BE2C (cell line): ENCODE measurements around the gene SRCIN1. TPM values are rescaled to one million over a fixed set of nuclear protein-coding genes. Genes with fewer than 3 reads are reported as not detected.
"Not testable (repeated sequence)": the region's sequence is repeated elsewhere in the genome, so short reads cannot be mapped to it uniquely, and the experiment has no call there.

Source experiments
- DNase-seq: peaks from one replicate; pipeline ENCODE4 v3.0.0-alpha.2; 2020
- H3K27me3 ChIP-seq: fragments of 250-450 bp; sonication (Bioruptor Pico); 2 replicates; pipeline ENCODE4 v1.5.1; 2020; ENCODE audit warnings: mild to moderate bottlenecking
- H3K36me3 ChIP-seq: fragments of 250-450 bp; sonication (Bioruptor Pico); 2 replicates; pipeline ENCODE4 v1.5.1; 2020; ENCODE audit warnings: mild to moderate bottlenecking
- H3K4me1 ChIP-seq: fragments of 250-450 bp; sonication (Bioruptor Pico); 2 replicates; pipeline ENCODE4 v1.5.1; 2020
- H3K4me3 ChIP-seq: 2 replicates; pipeline ENCODE4 v1.5.1; 2011; ENCODE audit warnings: low read depth, low read length
- H3K9me3 ChIP-seq: fragments of 250-450 bp; sonication (Bioruptor Pico); 2 replicates; pipeline ENCODE4 v1.5.1; 2020
- polyA plus RNA-seq: library from polyadenylated mRNA; unstranded; fragments of >200 nt; gene quantifications from one replicate; pipeline ENCODE4 v1.2.1, GENCODE V29; 2012; ENCODE audit warnings: low read depth, missing spikeins; ENCODE audit not compliant: insufficient read length, insufficient read depth
- TF ChIP-seq, protein P1 (sequence below): IDR thresholded peaks from 2 replicates; pipeline ENCODE4 v1.5.1; 2012; ENCODE audit warnings: mild to moderate bottlenecking, low read depth, low read length

The SRCIN1 gene
- 58.7 TPM for polyA plus RNA-seq

GRCh38 chr17:38605841-38606645 lies at the start of gene SRCIN1:
TSS of gene SRCIN1 (minus strand) at chr17:38605952. CDS start at chr17:38605705, 247 bp downstream.
- peak within 1 kb of the TSS; percentile 58 for H3K4me3 ChIP-seq
- DNase-seq, result peak; percentile 83
- peaks cover 9% of the 10 kb centered on the region for H3K4me1 ChIP-seq
- peaks cover 8% of the 10 kb centered on the region for H3K27me3 ChIP-seq
- no peaks in the 10 kb centered on the region; the same call in 1 of the 2 replicates for H3K9me3 ChIP-seq
- H3K36me3 ChIP-seq, result no peaks in the 10 kb centered on the region
- TF ChIP-seq, protein P1, sequence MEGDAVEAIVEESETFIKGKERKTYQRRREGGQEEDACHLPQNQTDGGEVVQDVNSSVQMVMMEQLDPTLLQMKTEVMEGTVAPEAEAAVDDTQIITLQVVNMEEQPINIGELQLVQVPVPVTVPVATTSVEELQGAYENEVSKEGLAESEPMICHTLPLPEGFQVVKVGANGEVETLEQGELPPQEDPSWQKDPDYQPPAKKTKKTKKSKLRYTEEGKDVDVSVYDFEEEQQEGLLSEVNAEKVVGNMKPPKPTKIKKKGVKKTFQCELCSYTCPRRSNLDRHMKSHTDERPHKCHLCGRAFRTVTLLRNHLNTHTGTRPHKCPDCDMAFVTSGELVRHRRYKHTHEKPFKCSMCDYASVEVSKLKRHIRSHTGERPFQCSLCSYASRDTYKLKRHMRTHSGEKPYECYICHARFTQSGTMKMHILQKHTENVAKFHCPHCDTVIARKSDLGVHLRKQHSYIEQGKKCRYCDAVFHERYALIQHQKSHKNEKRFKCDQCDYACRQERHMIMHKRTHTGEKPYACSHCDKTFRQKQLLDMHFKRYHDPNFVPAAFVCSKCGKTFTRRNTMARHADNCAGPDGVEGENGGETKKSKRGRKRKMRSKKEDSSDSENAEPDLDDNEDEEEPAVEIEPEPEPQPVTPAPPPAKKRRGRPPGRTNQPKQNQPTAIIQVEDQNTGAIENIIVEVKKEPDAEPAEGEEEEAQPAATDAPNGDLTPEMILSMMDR, result peak; percentile 88

- Histone ChIP-seq H3K9me3 (no peaks in the 10 kb centered on the region), H3K4me3 (peak overlapping the region; percentile 29), H3K27me3 (no peaks in the 10 kb centered on the region), H3K36me3 (no peaks in the 10 kb centered on the region), H3K4me1 (peaks cover 8% of the 10 kb centered on the region)
- TF ChIP-seq, protein P1, result no peak
- no peak for DNase-seq
These were observed 49.0 kb upstream of the SRCIN1 start for GRCh38 chr17:38654411-38655398.

DNA sequence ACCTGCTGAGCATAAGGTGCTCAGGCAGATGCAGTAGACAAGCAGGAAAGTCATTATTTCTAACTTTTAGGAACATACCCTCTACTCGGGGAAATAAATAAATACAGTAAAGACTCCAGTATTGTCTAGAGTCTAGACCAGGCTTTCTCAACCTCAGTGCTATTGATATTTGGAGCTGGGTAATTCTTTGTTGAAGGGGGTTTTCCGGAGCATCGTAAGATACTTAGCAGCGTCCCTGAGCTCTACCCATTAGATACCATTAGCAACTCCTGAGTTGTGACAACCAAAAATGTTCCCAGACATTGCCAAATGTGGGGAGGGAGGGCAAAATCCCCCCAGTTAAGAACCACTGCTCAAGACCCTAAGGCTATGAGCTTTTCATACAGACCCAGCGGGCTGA lies 47.9 kb upstream of the SRCIN1 start:
- peaks cover 8% of the 10 kb centered on the region for H3K4me1 ChIP-seq
- no peaks in the 10 kb centered on the region for H3K9me3 ChIP-seq
- DNase-seq, result no peak
- no peaks in the 10 kb centered on the region for H3K27me3 ChIP-seq
- no peak overlapping the region for H3K4me3 ChIP-seq
- no peaks in the 10 kb centered on the region for H3K36me3 ChIP-seq
- TF ChIP-seq, protein P1, result no peak

DNA sequence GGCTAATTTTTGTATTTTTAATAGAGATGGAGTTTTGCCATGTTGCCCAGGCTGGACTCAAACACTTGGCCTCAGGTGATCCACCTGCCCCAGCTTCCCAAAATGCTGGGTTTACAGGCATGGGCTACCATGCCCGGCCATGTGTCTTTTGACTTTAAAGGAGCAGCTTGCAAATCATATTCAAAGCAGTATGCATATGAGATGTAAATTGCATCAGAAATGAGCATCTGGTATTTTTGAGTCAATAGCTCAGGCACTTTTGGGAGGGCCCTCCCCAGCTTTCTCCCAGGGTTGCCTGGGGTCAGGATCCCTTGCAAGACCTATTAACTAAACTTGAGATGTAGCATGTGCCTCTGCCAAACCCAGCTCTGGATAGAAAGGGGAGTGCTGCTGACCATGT lies 47.5 kb upstream of the SRCIN1 start:
- Histone ChIP-seq H3K4me3 (no peak overlapping the region), H3K9me3 (no peaks in the 10 kb centered on the region), H3K36me3 (no peaks in the 10 kb centered on the region), H3K4me1 (peaks cover 8% of the 10 kb centered on the region), H3K27me3 (no peaks in the 10 kb centered on the region)
- no peak for DNase-seq
- TF ChIP-seq, protein P1, result no peak

- DNase-seq, H3K9me3 ChIP-seq, H3K27me3 ChIP-seq, H3K36me3 ChIP-seq, H3K4me1 ChIP-seq, H3K4me3 ChIP-seq: not testable (repeated sequence)
These were observed 45.0 kb upstream of the SRCIN1 start for GRCh38 chr17:38650653-38651173.

GRCh38 chr17:38637951-38638350 lies 32.2 kb upstream of the SRCIN1 start:
- no peak for DNase-seq
- H3K36me3 ChIP-seq, result no peaks in the 10 kb centered on the region
- H3K4me3 ChIP-seq, result no peak overlapping the region
- TF ChIP-seq, protein P1, result no peak
- no peaks in the 10 kb centered on the region for H3K27me3 ChIP-seq
- no peaks in the 10 kb centered on the region for H3K4me1 ChIP-seq
- H3K9me3 ChIP-seq, result no peaks in the 10 kb centered on the region
